Trophoblast cell (in vitro differentiated cells and primary cell): Measurements from ENCODE around the gene ABCF1. TPM values are rescaled to one million over a fixed set of nuclear protein-coding genes. Genes with fewer than 3 reads are reported as not detected.
"Not testable (repeated sequence)": the region's sequence is repeated elsewhere in the genome, so short reads cannot be mapped to it uniquely, and the experiment has no call there.

Source experiments
- DNase-seq, 2 donors: peaks; one replicate each; pipeline ENCODE4 v3.0.0-alpha.2; 2016
- H2AFZ ChIP-seq: 2 replicates; pipeline ENCODE4 v1.6.1; 2013; ENCODE audit warnings: low read length, moderate library complexity, mild to moderate bottlenecking; ENCODE audit not compliant: insufficient read depth, poor library complexity
- H2AK5ac ChIP-seq: 2 replicates; pipeline ENCODE4 v1.6.1; 2013; ENCODE audit warnings: mild to moderate bottlenecking, low read length
- H2BK120ac ChIP-seq: 2 replicates; pipeline ENCODE4 v1.6.1; 2013; ENCODE audit warnings: low read length, mild to moderate bottlenecking, moderate library complexity; ENCODE audit not compliant: insufficient read depth, poor library complexity
- H2BK12ac ChIP-seq: 2 replicates; pipeline ENCODE4 v1.6.1; 2013; ENCODE audit warnings: mild to moderate bottlenecking, low read length, moderate library complexity
- H2BK5ac ChIP-seq: 2 replicates; pipeline ENCODE4 v1.6.1; 2013; ENCODE audit warnings: low read length, low read depth, moderate library complexity, mild to moderate bottlenecking; ENCODE audit not compliant: poor library complexity
- H3K14ac ChIP-seq: 2 replicates; pipeline ENCODE4 v1.6.1; 2013; ENCODE audit warnings: mild to moderate bottlenecking, low read length
- H3K18ac ChIP-seq: 2 replicates; pipeline ENCODE4 v1.6.1; 2013; ENCODE audit warnings: mild to moderate bottlenecking, low read length
- H3K23ac ChIP-seq: 2 replicates; pipeline ENCODE4 v1.6.1; 2013; ENCODE audit warnings: low read length
- H3K27ac ChIP-seq: 2 replicates; pipeline ENCODE4 v1.5.1; 2013; ENCODE audit warnings: low read depth, mild to moderate bottlenecking, inconsistent platforms, low read length, moderate library complexity
- H3K27me3 ChIP-seq: 2 replicates; pipeline ENCODE4 v1.6.1; 2013; ENCODE audit warnings: inconsistent platforms, mild to moderate bottlenecking, low read length, moderate library complexity; ENCODE audit not compliant: insufficient read depth
- H3K36me3 ChIP-seq, 2 experiments: 1 replicate in 1 of 2; 2 replicates in 1 of 2; pipeline ENCODE4 v1.6.1; 2013; ENCODE audit warnings: low read length in 2 of 2, mild to moderate bottlenecking in 2 of 2, moderate library complexity in 1 of 2; ENCODE audit not compliant: insufficient read depth in 2 of 2, control insufficient read depth in 1 of 2
- H3K4ac ChIP-seq: 2 replicates; pipeline ENCODE4 v1.6.1; 2013; ENCODE audit warnings: low read depth, mild to moderate bottlenecking, low read length, moderate library complexity
- H3K4me1 ChIP-seq, 2 experiments: 1 replicate in 1 of 2; 2 replicates in 1 of 2; pipeline ENCODE4 v1.6.1; 2013; ENCODE audit warnings: low read length in 2 of 2, mild to moderate bottlenecking in 2 of 2, moderate library complexity in 1 of 2; ENCODE audit not compliant: insufficient read depth in 2 of 2, control insufficient read depth in 1 of 2
- H3K4me2 ChIP-seq: 2 replicates; pipeline ENCODE4 v1.6.1; 2013; ENCODE audit warnings: inconsistent platforms, mild to moderate bottlenecking, low read length, moderate library complexity
- H3K4me3 ChIP-seq: 2 replicates; pipeline ENCODE4 v1.5.1; 2013; ENCODE audit warnings: mild to moderate bottlenecking, low read depth, low read length, inconsistent platforms
- H3K79me1 ChIP-seq: one replicate; pipeline ENCODE4 v1.6.1; 2013; ENCODE audit warnings: low read length
- H3K79me2 ChIP-seq: 2 replicates; pipeline ENCODE4 v1.6.1; 2013; ENCODE audit warnings: low read length, mild to moderate bottlenecking; ENCODE audit not compliant: control insufficient read depth, insufficient read depth, poor library complexity
- H3K9ac ChIP-seq: 2 replicates; pipeline ENCODE4 v1.6.1; 2013; ENCODE audit warnings: mild to moderate bottlenecking, low read length
- H3K9me3 ChIP-seq: 2 replicates; pipeline ENCODE4 v1.6.1; 2013; ENCODE audit warnings: low read depth, mild to moderate bottlenecking, control low read depth, inconsistent platforms, low read length; ENCODE audit not compliant: insufficient read depth
- H4K12ac ChIP-seq: 2 replicates; pipeline ENCODE4 v1.6.1; 2013; ENCODE audit warnings: low read depth, mild to moderate bottlenecking, low read length, moderate library complexity
- H4K8ac ChIP-seq: 2 replicates; pipeline ENCODE4 v1.6.1; 2013; ENCODE audit warnings: low read depth, mild to moderate bottlenecking, low read length, moderate library complexity
- H4K91ac ChIP-seq: one replicate; pipeline ENCODE4 v1.6.1; 2013; ENCODE audit warnings: low read depth, mild to moderate bottlenecking, low read length, moderate library complexity
- WGBS: extraction: QIAGEN DNeasy Blood & Tissue Kit; methylation state at CpG from one replicate; pipeline ENCODE4 v1.1.7; 2013; ENCODE audit warnings: missing lambda C conversion rate; ENCODE audit not compliant: insufficient read length, insufficient coverage; ENCODE audit errors: extremely low coverage; 5-methylcytosine and 5-hydroxymethylcytosine counted together
- polyA plus RNA-seq: library from polyadenylated mRNA; stranded (reverse); fragments of 200-250 nt; gene quantifications from 2 replicates; pipeline ENCODE4 v1.2.3, GENCODE V29; 2013

Gene ABCF1
- polyA plus RNA-seq = 67.5 and 68.9 TPM in 2 replicates

GRCh38 chr6:30571075-30571761 lies at the start of gene ABCF1:
TSS of gene ABCF1 (plus strand) at chr6:30571442. CDS start at chr6:30571488, 46 bp downstream.
- Histone ChIP-seq H2AFZ (peak within 1 kb of the TSS; percentile 86), H3K36me3 (no peaks in the 10 kb centered on the region), H3K9ac (peak within 1 kb of the TSS; percentile 99), H3K79me2 (peaks cover 4% of the 10 kb centered on the region), H4K8ac (peak within 1 kb of the TSS; percentile 93), H2AK5ac (no peak within 1 kb of the TSS), H3K4me2 (peak within 1 kb of the TSS; percentile 99), H3K4me1 (peaks cover 7 to 9% of the 10 kb centered on the region in 2 experiments), H4K91ac (peak within 1 kb of the TSS; percentile 86), H2BK12ac (peak within 1 kb of the TSS; percentile 19), H3K14ac (peak within 1 kb of the TSS; percentile 86), H3K4ac (peak within 1 kb of the TSS; percentile 57), H3K4me3 (peak within 1 kb of the TSS; percentile 97), H3K27me3 (no peaks in the 10 kb centered on the region), H3K23ac (no peak within 1 kb of the TSS), H2BK5ac (peak within 1 kb of the TSS; percentile 88), H4K12ac (peak within 1 kb of the TSS; percentile 67), H3K79me1 (peaks cover 9% of the 10 kb centered on the region), H3K9me3 (no peaks in the 10 kb centered on the region), H3K27ac (peak within 1 kb of the TSS; percentile 96), H2BK120ac (peak within 1 kb of the TSS; percentile 78), H3K18ac (peak within 1 kb of the TSS; percentile 80)
- no CpG with 5 or more reads among the region's 59 CpGs for WGBS
- DNase-seq = peak; percentile 99

GRCh38 chr6:30521952-30522351 lies 49.3 kb upstream of the ABCF1 start:
- not testable (repeated sequence) for H3K14ac ChIP-seq, H3K4me2 ChIP-seq, H2BK120ac ChIP-seq, H3K27me3 ChIP-seq, DNase-seq, H3K9ac ChIP-seq, H4K8ac ChIP-seq, H3K36me3 ChIP-seq, H3K18ac ChIP-seq, H4K91ac ChIP-seq, H3K23ac ChIP-seq, H3K4ac ChIP-seq, H3K4me1 ChIP-seq, H3K9me3 ChIP-seq, H3K27ac ChIP-seq, H3K79me2 ChIP-seq, H2BK12ac ChIP-seq, H2AFZ ChIP-seq, H2AK5ac ChIP-seq, H4K12ac ChIP-seq, H3K79me1 ChIP-seq, H3K4me3 ChIP-seq, H2BK5ac ChIP-seq
- no CpG with 5 or more reads among the region's 5 CpGs for WGBS

- WGBS = no CpG with 5 or more reads among the region's 3 CpGs
- DNase-seq, H2BK12ac ChIP-seq: not testable (repeated sequence)
Measured at GRCh38 chr6:30526444-30526843, 44.8 kb upstream of the ABCF1 start.

GRCh38 chr6:30529349-30529875 lies 41.8 kb upstream of the ABCF1 start:
- not testable (repeated sequence) for H3K4ac ChIP-seq, H3K79me2 ChIP-seq, H2AFZ ChIP-seq, H3K9me3 ChIP-seq, H2BK12ac ChIP-seq, H3K4me2 ChIP-seq, H3K14ac ChIP-seq, H4K8ac ChIP-seq, H3K36me3 ChIP-seq, H4K12ac ChIP-seq, H3K79me1 ChIP-seq, H4K91ac ChIP-seq, H3K27ac ChIP-seq, H3K4me3 ChIP-seq, H2AK5ac ChIP-seq, H3K23ac ChIP-seq, H3K27me3 ChIP-seq, H3K9ac ChIP-seq, H3K4me1 ChIP-seq, DNase-seq, H3K18ac ChIP-seq, H2BK5ac ChIP-seq, H2BK120ac ChIP-seq
- no CpG with 5 or more reads among the region's 17 CpGs for WGBS

More at GRCh38 chr6:30526444-30526843, 44.8 kb upstream of the ABCF1 start:
- H3K79me1 ChIP-seq, H3K36me3 ChIP-seq, H2AFZ ChIP-seq, H3K4me2 ChIP-seq, H3K4me1 ChIP-seq, H3K4me3 ChIP-seq, H3K79me2 ChIP-seq, H3K4ac ChIP-seq, H2BK5ac ChIP-seq, H4K91ac ChIP-seq, H4K8ac ChIP-seq, H2BK120ac ChIP-seq, H3K14ac ChIP-seq, H3K27me3 ChIP-seq, H3K9me3 ChIP-seq, H3K18ac ChIP-seq, H3K9ac ChIP-seq, H3K27ac ChIP-seq, H2AK5ac ChIP-seq, H3K23ac ChIP-seq, H4K12ac ChIP-seq: not testable (repeated sequence)
